GM18505 (cell line): ENCODE data around the gene LSM14A.
A peak's percentile ranks its signal among the peaks of the same experiment; 100 is the strongest.
"Not testable (repeated sequence)": the region's sequence is repeated elsewhere in the genome, so short reads cannot be mapped to it uniquely, and the experiment has no call there.

Experiments used
- ATAC-seq: cut with Tn5 transposase; IDR thresholded peaks from one replicate; pipeline ENCODE4 v1.9.1; 2021; ENCODE audit not compliant: unreplicated experiment
- POLR2A ChIP-seq: IDR thresholded peaks from 4 replicates; pipeline ENCODE4 v1.6.1; 2011; ENCODE audit warnings: borderline replicate concordance; ENCODE audit not compliant: insufficient read depth, insufficient read length; ENCODE audit errors: extremely low read depth

LSM14A gene

DNA sequence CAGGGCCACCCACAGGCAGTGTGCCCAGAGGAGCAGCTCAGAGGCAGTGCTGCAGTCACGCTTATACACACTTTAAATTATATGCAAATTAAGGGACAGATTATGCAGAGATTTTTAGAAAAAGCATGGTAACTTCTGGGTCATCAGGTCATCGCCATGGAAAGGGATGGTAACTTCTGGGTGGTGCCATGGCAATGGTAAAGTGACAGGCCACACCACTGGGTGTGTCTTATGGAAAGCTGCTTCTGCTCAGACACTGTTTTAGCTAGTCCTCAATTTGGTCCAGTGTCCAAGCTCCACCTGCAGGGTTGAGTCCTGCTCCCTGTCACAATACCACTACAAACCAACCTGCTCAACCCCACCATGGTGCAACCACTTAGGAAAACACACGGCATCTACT is 29.9 kb upstream of the LSM14A start:
- no peak for ATAC-seq

DNA sequence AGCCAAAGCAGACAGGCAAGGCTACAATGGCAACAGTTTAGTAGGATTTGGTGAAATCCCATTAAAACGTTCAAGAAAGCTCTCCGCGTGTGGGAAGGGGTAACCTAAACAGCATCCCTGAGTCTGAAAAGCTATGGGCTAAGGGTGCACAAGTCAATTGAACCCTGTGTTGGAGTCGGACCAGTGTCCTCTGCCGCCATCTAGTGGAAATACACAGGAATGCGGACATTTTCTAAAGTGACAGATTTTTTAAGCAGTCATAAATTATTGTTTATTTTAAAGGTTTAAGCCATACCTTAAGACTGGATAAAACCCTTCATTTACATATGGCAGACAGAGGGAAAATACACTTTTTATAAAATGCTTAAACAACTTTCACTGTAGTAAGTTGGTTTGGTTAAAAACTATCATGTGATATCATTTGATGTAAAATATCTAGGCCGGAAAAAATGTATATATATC is 26.5 kb upstream of the LSM14A start:
- ATAC-seq: no peak

More for the DNA sequence above, 29.9 kb upstream of the LSM14A start:
- TF ChIP-seq POLR2A: no peak

DNA sequence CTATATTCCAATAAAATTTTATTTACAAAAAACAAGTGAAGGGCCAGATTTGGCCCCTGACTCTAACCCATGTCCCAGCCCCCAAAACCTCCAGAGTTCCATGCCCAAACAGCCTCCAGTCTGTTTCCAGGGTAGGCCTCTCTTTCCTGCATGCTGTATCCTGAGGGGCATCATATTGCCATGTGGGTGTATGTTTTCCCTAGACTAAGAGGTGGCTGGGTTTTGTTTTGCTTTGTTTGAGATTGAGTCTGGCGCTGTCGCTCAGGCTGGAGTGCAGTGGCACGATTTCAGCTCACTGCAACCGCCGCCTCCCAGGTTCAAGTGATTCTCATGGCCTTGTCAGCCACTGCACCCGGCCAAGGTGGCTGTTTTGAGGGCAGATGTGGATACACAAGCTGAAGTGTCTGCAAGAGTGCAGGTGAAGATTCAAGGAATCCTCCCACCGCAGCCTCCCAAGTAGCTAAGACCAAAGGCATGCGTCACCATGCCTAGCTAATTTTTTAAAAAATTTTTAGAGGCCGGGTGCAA is 23.6 kb upstream of the LSM14A start:
- TF ChIP-seq POLR2A: no peak
- no peak for ATAC-seq

More for the DNA sequence above, 26.5 kb upstream of the LSM14A start:
- TF ChIP-seq POLR2A: no peak

DNA sequence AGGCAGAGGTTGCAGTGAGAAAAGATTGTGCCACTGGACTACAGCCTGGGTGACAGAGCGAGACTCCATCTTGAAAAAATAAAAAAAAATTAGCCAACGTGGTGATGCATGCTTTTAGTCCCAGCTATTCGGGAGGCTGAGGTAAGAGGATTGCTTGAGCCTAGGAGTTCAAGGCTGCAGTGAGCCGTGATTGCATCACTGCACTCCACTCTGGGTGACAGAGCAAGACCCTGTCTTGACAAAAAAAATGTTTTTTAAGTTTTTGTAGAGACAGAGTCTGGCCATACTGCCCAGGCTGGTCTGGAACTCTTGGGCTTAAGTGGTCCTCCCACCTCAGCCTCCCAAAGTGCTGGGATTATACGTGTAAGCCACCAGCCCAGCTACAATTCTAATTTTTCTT is 22.4 kb upstream of the LSM14A start:
- no peak for ATAC-seq
- TF ChIP-seq POLR2A: no peak

DNA sequence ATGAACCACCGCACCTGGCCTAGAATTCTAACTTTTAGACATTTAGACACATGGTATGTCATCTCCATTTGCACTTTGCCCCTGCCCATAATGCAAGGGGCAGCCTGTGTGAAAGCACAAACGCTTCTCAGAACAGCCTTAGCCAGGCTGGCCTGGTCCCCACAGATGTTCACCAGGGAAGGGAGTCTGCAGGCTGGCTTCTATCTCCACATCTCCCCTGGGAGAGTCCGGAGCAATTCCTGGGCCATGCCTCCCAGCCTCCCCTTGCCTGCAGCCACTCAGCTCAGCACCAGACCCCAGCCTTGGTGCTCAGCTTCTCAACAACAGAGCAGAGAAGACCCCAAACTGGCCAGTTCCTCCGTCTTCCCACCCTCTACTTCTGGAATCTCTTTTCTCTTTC is 21.7 kb upstream of the LSM14A start:
- no peak for ATAC-seq
- no peak for TF ChIP-seq POLR2A

DNA sequence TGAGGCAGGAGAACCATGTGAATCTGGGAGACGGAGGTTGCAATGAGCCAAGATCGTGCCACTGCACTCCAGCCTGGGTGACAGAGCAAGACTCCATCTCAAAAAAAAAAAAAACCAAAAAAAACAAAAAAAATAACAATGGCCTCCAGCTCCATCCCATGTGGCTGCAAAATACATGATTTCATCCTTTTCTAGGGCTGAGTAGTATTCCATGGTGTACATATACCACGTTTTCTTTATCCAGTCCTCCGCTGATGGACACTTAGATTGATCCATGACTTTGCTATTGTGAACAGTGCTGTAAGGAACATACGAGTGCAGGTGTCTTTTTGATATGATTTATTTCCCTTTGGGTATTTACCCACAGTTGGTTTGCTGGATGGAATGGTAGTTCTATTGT is 20.9 kb upstream of the LSM14A start:
- ATAC-seq: no peak

DNA sequence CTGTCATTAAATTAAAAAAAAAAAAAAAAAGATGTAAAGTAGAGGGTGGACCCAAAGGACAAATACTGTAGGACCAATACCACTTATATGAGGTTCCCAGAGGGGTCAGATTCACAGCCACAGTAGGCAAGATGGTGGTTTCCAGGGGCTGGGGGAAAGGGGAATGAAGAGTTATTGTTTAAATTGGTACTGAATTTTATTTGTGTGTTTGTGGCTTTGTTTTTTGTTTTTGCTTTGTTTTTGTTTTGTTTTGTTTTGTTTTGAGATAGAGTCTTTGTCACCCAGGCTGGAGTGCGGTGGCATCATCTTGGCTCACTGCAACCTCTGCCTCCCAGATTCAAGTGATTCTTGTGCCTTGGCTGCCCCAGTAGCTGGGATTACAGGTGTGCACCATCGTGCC is 17.9 kb upstream of the LSM14A start:
- ATAC-seq: no peak
- no peak for TF ChIP-seq POLR2A

More for the DNA sequence above, 20.9 kb upstream of the LSM14A start:
- TF ChIP-seq POLR2A: no peak

DNA sequence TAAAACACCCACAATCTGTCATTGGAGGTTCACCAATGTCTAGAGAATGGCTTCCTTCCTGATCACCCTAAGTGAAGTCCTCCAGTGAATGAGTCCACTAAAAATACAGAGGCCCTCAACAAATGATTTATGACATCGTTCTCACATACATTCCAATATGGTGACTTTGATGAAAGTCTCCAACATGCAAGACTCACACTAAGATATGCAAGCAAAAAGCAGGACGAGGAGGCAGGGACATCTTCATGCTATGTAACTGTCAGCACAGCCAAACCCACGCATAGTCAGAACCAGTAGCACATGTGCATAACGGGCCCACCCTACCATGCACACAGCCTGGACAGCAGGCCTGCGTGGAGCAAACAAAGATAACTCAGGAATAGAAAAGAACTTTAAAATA is 16.6 kb upstream of the LSM14A start:
- no peak for TF ChIP-seq POLR2A
- no peak for ATAC-seq

DNA sequence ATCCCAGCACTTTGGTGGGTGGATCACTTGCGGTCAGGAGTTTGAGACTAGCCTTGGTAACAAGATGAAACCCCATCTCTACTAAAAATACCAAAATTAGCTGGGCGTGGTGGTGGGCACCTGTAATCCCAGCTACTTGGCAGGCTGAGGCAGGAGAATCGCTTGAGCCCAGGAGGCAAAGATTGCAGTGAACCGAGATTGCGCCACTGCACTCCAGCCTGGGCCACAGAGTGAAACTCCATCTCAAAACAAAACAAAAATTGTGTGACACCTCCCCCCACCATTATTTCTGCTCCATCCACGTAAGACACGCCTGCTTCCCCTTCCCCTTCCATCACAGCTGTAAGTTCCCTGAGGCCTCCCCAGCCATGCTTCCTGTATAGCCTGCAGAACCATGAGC is 13.3 kb upstream of the LSM14A start:
- ATAC-seq: not testable (repeated sequence)

DNA sequence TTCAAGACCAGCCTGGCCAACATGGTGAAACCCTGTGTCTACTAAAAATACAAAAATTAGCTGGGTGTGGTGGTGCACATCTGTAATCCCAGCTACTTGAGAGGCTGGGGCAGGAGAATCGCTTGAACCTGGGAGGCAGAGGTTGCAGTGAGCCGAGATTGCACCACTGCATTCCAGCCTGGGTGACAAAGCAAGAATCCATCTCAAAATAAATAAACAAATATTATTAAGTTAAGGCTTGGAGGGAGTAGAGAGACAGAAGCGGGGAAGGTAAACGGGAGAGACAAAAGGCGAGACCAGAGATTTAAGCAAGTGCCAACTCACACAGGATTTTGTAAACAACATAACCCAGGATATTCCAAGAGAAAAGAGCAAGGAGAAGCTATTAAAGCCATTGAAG is 12.8 kb upstream of the LSM14A start:
- ATAC-seq: not testable (repeated sequence)

DNA sequence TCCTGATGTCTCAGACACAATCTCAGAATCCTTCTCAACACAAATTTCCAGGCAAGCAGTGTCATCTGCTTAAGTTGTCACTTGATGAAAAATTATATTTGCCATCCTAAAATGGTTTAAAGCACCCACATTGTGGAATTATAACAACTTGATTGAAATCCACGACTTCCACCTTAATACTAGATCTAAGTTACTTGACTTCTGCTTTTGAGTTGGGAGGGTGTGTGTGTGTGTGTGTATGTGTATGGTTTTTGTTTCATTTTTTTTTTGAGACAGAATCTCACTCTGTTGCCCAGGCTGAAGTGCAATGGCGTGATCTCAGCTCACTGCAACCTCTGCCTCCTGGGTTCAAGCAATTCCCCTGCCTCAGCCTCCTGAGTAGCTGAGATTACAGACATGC is 10.4 kb upstream of the LSM14A start:
- not testable (repeated sequence) for ATAC-seq

DNA sequence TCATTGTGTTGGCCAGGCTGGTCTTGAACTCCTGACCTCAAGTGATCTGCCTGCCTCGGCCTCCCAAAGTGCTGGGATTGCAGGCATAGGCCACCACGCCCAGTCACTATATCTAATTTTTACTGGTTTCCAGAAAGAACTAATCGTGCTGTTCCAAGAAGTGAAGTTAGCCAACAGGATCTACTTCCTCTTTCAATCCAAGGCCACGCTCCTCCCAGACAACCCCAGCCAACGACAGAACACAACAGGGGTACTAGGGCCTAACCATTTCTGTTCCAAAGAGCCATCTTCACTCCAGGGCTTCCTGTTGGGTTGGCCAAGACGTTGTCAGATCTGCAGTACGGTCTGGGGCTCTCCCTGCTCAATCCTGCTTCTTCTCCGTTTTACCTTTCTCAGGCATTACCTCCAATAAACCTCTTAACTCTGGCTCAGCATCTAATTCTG is 7.0 kb upstream of the LSM14A start:
- no peak for ATAC-seq
- no peak for TF ChIP-seq POLR2A

DNA sequence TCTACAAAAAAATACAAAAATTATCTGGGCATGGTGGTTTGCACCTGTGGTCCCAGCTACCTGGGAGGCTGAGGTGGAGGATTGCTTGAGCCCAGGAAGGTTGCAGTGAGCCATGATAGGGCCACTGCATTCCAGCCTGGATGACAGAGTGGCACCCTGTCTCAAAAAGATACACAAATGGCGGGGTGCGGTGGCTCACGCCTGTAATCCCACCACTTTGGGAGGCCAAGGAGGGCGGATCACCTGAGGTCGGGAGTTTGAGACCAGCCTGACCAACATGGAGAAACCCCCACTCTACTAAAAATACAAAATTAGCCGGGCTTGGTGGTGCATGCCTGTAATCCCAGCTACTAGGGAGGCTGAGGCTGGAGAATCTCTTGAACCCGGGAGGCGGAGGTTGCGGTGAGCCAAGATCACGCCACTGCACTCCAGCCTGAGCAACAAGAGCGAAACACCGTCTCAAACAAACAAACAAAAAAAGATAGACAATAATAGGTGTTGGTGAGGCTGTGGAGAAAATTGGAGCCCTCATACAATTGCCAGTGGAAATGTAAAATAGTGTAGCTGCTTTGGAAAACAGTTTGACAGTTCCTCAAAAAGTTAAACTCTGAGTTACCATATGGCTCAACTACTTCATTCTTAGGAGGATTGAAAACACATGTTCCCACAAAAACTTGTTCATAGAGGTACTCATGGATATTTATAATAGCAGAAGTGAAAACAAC is 2.7 kb upstream of the LSM14A start:
- not testable (repeated sequence) for ATAC-seq

DNA sequence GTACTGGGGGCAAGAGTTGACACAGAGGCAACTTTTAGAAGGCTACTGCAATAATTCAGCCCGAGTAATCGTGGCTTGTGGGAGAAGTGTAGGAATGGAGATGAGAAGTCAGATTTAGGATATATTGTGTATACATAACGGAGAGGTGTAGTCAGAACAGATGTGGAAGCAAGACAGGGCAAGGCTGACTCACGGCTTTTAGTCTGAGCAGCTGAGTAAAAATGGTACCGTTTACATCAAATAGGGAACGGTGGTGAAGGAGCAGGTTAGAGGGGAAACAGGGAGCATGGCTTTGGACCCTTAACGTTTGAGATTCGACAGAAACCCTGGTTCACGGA is 796 bp upstream of the LSM14A start:
- ATAC-seq: peak; percentile 3
- no peak for TF ChIP-seq POLR2A

DNA sequence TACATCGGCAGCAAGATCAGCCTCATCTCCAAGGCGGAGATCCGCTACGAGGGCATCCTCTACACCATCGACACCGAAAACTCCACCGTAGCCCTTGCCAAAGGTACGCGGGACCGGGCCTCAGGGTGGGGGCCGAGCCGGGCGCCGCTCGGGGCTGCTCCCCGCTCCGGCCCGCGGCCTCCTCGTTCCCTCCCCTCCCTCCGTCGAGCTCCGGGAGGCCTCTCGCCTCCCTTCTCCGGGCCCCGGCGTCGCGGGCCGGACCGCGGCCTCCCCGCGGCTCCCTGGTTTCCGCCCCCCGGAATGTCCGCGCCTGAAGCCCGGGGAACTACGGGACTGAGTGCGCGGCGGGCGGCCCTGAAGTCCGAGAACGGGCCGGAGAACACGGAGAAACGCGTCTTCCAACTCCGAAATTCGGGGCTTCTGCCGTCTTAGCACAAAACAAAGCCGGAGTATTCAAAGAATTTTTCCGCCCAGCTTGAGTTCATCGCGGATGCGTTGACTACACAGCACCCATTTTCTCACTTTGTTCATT is 423 bp downstream of the LSM14A start:
- peak; percentile 31 for ATAC-seq
- no peak for TF ChIP-seq POLR2A
